ENCODE measurements around the gene CD302.
"Not testable (repeated sequence)": the region's sequence is repeated elsewhere in the genome, so short reads cannot be mapped to it uniquely, and the experiment has no call there.

Gene CD302

GRCh38 chr2:159829376-159829775 is 31.4 kb upstream of the CD302 start:
- H3K4me3 ChIP-seq (replicated peaks; ENCODE audit: low read depth, low read length) = no peak overlapping the region
- peaks cover 2% of the 10 kb centered on the region for H3K36me3 ChIP-seq (ENCODE audit: control insufficient read depth, insufficient read depth, low read length)
- H3K27me3 ChIP-seq (replicated peaks; ENCODE audit: control insufficient read depth, insufficient read depth, low read length) = no peaks in the 10 kb centered on the region
- TF ChIP-seq, protein P1, sequence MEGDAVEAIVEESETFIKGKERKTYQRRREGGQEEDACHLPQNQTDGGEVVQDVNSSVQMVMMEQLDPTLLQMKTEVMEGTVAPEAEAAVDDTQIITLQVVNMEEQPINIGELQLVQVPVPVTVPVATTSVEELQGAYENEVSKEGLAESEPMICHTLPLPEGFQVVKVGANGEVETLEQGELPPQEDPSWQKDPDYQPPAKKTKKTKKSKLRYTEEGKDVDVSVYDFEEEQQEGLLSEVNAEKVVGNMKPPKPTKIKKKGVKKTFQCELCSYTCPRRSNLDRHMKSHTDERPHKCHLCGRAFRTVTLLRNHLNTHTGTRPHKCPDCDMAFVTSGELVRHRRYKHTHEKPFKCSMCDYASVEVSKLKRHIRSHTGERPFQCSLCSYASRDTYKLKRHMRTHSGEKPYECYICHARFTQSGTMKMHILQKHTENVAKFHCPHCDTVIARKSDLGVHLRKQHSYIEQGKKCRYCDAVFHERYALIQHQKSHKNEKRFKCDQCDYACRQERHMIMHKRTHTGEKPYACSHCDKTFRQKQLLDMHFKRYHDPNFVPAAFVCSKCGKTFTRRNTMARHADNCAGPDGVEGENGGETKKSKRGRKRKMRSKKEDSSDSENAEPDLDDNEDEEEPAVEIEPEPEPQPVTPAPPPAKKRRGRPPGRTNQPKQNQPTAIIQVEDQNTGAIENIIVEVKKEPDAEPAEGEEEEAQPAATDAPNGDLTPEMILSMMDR (IDR thresholded peaks at IDR 0.05; ENCODE audit: insufficient read depth, low read length, poor library complexity, severe bottlenecking) = no peak
- no peak for DNase-seq (ENCODE audit: extremely low read depth, insufficient read length)

- Histone ChIP-seq H3K4me3 (replicated peaks; ENCODE audit: low read depth, low read length) (no peak overlapping the region), H3K36me3 (ENCODE audit: control insufficient read depth, insufficient read depth, low read length) (peaks cover 2% of the 10 kb centered on the region), H3K27me3 (replicated peaks; ENCODE audit: control insufficient read depth, insufficient read depth, low read length) (no peaks in the 10 kb centered on the region)
- DNase-seq (ENCODE audit: extremely low read depth, insufficient read length) = no peak
- TF ChIP-seq, protein P1 (IDR thresholded peaks at IDR 0.05; ENCODE audit: insufficient read depth, low read length, poor library complexity, severe bottlenecking) = no peak
Measured at GRCh38 chr2:159828738-159829137, 30.7 kb upstream of the CD302 start.

GRCh38 chr2:159822478-159822833 is 24.4 kb upstream of the CD302 start:
- DNase-seq (ENCODE audit: extremely low read depth, insufficient read length); H3K36me3 ChIP-seq (ENCODE audit: control insufficient read depth, insufficient read depth, low read length); H3K27me3 ChIP-seq (replicated peaks; ENCODE audit: control insufficient read depth, insufficient read depth, low read length); H3K4me3 ChIP-seq (replicated peaks; ENCODE audit: low read depth, low read length): not testable (repeated sequence)

- not testable (repeated sequence) for H3K4me3 ChIP-seq (replicated peaks; ENCODE audit: low read depth, low read length); DNase-seq (ENCODE audit: extremely low read depth, insufficient read length); H3K27me3 ChIP-seq (replicated peaks; ENCODE audit: control insufficient read depth, insufficient read depth, low read length); H3K36me3 ChIP-seq (ENCODE audit: control insufficient read depth, insufficient read depth, low read length)
Measured at GRCh38 chr2:159821775-159822477, 23.9 kb upstream of the CD302 start.

DNA sequence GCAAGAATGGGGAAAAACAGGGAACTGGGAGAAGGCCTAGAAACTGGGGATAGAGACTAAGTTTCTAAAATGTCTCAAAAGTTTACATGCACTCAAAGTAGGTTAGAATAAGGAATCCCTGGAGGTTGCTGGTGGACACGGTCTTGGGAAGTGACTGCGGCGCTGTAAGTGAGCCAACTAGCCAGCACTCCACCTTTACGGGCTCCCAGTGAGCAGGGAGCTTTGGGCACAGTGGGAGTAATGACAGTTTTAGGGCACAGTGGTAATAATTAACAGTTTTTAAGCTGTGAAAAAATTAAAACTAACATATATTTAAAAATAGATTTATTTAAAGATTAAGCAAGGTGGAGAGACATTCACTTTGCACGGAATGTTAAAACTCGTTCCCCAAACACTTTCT is 20.9 kb upstream of the CD302 start:
- H3K4me3 ChIP-seq (replicated peaks; ENCODE audit: low read depth, low read length) = no peak overlapping the region
- TF ChIP-seq, protein P1 (IDR thresholded peaks at IDR 0.05; ENCODE audit: insufficient read depth, low read length, poor library complexity, severe bottlenecking) = no peak
- peaks cover 3% of the 10 kb centered on the region for H3K36me3 ChIP-seq (ENCODE audit: control insufficient read depth, insufficient read depth, low read length)
- no peak for DNase-seq (ENCODE audit: extremely low read depth, insufficient read length)
- no peaks in the 10 kb centered on the region for H3K27me3 ChIP-seq (replicated peaks; ENCODE audit: control insufficient read depth, insufficient read depth, low read length)

GRCh38 chr2:159817283-159817682 is 19.3 kb upstream of the CD302 start:
- DNase-seq (ENCODE audit: extremely low read depth, insufficient read length) = no peak
- Histone ChIP-seq H3K36me3 (ENCODE audit: control insufficient read depth, insufficient read depth, low read length) (peaks cover 3% of the 10 kb centered on the region), H3K27me3 (replicated peaks; ENCODE audit: control insufficient read depth, insufficient read depth, low read length) (no peaks in the 10 kb centered on the region), H3K4me3 (replicated peaks; ENCODE audit: low read depth, low read length) (no peak overlapping the region)
- TF ChIP-seq, protein P1 (IDR thresholded peaks at IDR 0.05; ENCODE audit: insufficient read depth, low read length, poor library complexity, severe bottlenecking) = no peak

- Histone ChIP-seq H3K36me3 (ENCODE audit: control insufficient read depth, insufficient read depth, low read length) (no peaks in the 10 kb centered on the region; the same call in none of the 2 replicates), H3K27me3 (replicated peaks; ENCODE audit: control insufficient read depth, insufficient read depth, low read length) (no peaks in the 10 kb centered on the region), H3K4me3 (replicated peaks; ENCODE audit: low read depth, low read length) (no peak overlapping the region)
- DNase-seq (ENCODE audit: extremely low read depth, insufficient read length) = no peak
- TF ChIP-seq, protein P1 (IDR thresholded peaks at IDR 0.05; ENCODE audit: insufficient read depth, low read length, poor library complexity, severe bottlenecking) = no peak
Measured at GRCh38 chr2:159811232-159811631, 13.2 kb upstream of the CD302 start.
